Stimulated activated CD4-positive, alpha-beta T cell treated with anti-CD3 and anti-CD28 coated beads, Interleukin-15, amount 100 ng/mL, for 48 hours (primary cell): ENCODE data around the gene SDK2.

Source experiments
- DNase-seq, 2 donors: peaks; one replicate each; pipeline ENCODE4 v3.0.0-alpha.2; 2020; ENCODE audit warnings: low read depth in 2 of 2

The SDK2 gene

GRCh38 chr17:73423159-73423715 is 221.0 kb downstream of the SDK2 start:
- no peak for DNase-seq

- DNase-seq, result no peak
Observed at GRCh38 chr17:73422121-73422520, 222.1 kb downstream of the SDK2 start.

DNA sequence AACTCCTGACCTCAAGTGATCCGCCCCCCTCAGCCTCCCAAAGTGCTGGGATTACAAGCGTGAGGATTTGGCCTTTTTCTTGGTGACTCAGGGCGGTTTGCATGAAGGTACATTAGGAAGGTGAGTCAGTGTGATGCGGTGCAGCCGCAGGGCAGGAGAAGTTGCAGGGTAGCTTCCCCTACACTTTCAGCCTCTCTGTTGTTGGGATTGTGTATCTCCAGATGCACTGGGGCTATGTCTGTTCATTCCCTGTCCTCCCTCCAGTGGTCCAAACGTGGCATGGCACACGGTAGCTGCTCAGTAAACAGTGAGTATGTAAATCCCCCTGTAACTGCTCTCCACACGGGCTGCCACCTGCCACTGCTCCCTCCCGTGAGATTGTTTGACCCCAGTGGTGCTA is 223.3 kb downstream of the SDK2 start:
- no peak for DNase-seq

- no peak for DNase-seq
Observed at GRCh38 chr17:73419881-73420280, 224.4 kb downstream of the SDK2 start.

GRCh38 chr17:73419051-73419450 is 225.2 kb downstream of the SDK2 start:
- DNase-seq, result no peak

DNA sequence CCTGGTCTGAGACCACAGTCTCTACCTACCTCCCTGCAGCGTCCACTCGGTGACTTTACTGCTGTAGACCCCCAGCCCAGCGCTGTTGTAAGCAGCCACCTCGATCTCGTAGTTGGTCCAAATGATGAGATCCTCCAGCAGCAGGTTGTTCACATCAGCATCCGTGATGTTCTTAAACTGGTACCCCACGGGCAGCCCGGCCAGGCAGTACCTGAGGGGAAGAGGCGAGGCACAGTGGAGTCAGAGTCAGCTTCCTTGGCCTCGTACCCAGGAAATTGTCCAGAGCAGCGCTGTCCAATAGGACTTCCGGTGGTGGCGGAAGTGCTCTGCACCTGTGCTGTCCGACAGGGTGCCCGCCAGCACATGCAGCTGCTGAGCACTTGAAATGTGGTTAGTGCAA is 228.5 kb downstream of the SDK2 start:
- DNase-seq, result no peak

GRCh38 chr17:73414171-73414955 is 229.9 kb downstream of the SDK2 start:
- no peak for DNase-seq

DNA sequence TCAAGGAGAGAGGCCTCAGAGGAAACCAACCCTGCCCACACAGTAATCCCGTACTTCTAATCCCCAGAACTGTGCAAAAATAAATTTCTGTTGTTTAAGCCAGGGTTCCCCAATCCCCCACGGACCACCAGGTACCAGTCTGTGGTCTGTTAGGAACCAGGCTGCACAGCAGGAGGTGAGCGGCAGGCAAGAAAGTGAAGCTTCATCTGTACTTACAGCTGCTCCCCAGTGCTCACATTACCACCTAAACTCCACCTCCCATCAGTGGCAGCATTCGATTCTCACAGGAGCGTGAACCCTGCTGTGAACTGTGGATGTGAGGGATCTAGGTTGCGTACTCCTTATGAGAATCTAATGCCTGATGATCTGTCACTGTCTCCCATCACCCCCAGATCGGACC is 231.3 kb downstream of the SDK2 start:
- no peak for DNase-seq

GRCh38 chr17:73411313-73411747 is 232.9 kb downstream of the SDK2 start:
- no peak for DNase-seq

- no peak for DNase-seq
Observed at GRCh38 chr17:73410586-73411312, 233.5 kb downstream of the SDK2 start.

GRCh38 chr17:73404246-73404645 is 240.0 kb downstream of the SDK2 start:
- DNase-seq, result no peak

- no peak for DNase-seq
Observed at GRCh38 chr17:73402466-73402865, 241.8 kb downstream of the SDK2 start.

GRCh38 chr17:73401911-73402310 is 242.3 kb downstream of the SDK2 start:
- no peak for DNase-seq

GRCh38 chr17:73400915-73401545 is 243.2 kb downstream of the SDK2 start:
- no peak for DNase-seq

DNA sequence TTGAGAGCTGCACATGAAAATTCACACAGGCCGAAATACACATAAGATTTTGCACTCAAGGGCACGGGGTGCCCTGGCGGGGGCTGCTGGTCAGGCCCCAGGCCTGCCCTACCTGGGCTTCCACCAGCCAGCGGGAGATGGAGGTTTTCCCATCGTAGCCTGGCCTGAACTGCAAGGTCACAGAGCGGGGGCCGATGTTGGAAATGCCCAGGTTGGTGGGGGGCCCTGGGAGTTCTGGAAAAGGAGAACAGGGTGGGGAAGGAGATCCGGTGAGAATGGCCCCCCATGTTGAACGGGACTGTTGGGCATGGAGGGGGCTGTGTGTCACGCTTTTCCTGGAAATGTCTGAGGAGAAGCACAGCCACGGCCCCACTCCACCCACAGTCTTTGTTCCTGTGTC is 245.2 kb downstream of the SDK2 start:
- DNase-seq, result no peak

GRCh38 chr17:73397856-73398540 is 246.2 kb downstream of the SDK2 start:
- DNase-seq, result no peak

DNA sequence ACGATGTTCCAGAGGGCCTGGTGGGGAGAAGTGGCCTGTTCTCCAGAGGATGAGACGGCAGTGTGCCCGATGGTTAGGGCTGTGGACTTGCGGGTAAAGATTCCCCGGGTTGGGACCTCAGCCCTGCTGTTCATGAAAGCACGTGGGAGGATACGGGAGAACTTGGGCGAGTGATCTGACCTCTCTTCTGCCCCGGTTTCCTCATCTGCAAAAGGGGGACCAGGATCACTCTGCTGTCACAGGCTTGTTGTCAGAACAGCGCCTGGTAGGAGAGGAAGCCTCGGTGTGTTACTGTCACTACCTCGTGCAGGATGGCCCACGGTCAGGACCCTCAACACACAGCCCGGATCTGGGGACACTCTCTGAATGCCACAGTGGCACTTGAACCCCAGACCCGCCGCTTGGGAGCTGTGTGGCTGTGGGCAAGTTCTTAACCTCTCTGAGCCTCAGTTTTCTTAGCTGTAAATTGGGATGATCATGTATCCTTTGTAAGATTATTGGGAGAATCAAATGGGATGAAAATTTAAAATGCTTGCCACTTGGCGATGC is 246.9 kb downstream of the SDK2 start:
- no peak for DNase-seq

DNA sequence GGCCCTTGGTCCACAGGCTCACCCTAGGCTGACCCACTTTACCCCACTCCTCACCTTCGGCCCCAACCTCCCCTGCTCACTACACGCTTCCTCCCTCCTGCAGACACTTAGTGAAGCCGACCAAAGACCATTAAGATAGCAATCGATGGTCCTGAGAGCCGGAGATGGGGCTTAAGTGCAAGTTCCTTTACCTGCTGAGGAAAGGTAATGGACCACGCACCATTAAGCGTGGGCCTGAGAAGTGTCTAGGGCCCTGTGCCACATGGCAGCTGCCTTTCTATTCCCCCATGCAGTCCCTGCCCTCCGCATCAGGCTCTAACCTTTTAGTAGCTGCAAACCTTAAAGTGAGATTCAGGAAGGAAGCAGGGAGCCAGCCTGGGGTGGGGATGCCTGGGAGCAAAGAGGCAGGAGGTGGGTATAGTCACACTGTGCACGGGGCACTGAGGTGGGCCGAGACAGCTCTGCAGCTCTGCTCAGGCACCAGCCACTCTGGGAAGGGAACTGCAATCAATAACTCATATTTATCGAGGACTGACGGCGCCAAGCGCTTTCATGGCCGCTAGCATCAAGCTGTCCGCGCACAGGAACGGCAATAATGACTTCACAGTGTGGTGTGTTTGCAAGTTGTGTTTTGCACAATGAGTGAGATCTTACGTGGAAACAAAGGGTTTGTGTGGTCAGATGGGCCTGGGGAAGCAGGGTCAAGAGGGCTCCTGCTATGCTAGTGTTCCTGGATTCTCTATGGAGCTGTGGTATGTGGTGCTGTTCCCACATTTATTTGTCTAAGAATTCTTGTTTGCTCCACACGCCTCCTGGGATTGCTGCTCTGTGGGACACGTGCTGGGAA is 247.6 kb downstream of the SDK2 start:
- no peak for DNase-seq

DNA sequence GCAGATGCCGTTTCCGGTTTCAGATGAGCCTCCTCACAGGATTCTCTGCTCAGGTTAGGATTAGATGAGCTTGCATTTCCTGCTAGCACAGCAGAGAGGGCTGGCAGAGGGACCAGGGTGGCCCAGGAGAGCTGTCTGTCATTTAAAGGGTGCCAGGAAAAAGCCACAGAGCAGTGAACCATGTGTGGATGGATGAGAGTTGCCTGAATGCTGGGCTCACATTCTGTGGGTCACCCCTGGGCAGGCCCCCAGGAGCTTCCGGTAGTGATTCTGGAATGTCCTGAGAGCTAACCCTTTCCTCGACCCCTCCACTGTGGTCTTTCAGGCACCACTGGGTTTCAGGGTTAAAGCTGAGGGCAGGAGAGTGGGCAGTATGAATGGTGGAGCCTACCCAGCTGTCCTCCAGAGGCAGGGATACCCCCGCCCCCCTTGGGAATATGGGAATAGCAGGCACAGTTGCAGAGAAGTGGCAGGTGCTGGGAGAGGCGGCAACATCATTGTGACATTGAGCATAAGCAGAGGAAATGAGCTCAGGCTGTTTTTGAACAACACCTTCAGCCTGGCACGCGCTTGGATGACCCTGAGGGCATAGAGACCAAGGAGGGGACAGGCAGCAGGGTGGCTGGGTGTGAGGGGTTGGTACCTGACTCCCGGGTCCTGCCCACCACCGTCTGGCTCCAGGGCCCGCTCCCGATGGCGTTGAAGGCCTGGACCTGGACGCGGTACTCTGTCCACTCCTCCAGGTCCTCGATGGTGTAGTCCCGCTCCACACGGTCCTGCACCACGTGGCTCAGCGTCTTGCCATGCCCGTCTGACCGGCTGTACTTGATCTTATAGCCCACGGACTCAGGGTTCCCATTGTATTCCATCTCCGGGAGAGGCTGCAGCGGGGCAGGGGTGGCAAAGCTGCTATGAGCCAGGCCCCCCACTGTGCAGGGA is 249.5 kb downstream of the SDK2 start:
- no peak for DNase-seq

GRCh38 chr17:73393962-73394361 is 250.3 kb downstream of the SDK2 start:
- no peak for DNase-seq
